ENCODE results near the gene LINC01488. TPM values are rescaled to one million over a fixed set of nuclear protein-coding genes. Genes with fewer than 3 reads are reported as not detected.

The LINC01488 gene
- total and polyA plus RNA-seq, 9 of the 15 experiments (the other 6 are each of a cell fraction or from before 2014, with no cell fraction given), result not detected

DNA sequence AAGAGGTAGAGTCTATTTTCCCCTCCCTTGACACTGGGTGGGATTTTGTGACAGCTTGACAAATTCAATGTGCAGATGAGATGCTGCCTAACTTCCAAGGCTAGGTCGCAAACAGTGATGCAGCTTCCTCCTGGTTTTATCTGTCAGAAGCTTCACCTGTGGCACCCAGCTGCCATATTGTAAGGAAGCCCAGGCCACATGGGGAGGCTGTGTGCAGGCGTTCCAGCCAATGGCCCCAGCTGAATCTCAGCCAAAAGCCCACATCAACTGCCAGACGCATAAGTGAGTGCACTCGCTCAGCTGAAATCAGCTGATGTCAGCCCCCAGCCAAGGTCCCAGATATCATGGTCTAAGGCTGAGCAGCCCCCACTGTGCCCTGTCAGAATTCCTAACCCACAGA, 24.8 kb upstream of the LINC01488 start (continued):
- no peak for TF ChIP-seq SRSF1 (IDR thresholded peaks at IDR 0.05; ENCODE audit: low read depth, low read length)
- no peak for TF ChIP-seq ZBED1 (IDR thresholded peaks at IDR 0.05)
- TF ChIP-seq CBX3 (IDR thresholded peaks at IDR 0.05; ENCODE audit: borderline replicate concordance in 1 of 2, low read length in 2 of 2), result 0 out of 3 replicates have a peak, but pooled peaks of 1 of the 2 experiments have one; percentile 35

DNA sequence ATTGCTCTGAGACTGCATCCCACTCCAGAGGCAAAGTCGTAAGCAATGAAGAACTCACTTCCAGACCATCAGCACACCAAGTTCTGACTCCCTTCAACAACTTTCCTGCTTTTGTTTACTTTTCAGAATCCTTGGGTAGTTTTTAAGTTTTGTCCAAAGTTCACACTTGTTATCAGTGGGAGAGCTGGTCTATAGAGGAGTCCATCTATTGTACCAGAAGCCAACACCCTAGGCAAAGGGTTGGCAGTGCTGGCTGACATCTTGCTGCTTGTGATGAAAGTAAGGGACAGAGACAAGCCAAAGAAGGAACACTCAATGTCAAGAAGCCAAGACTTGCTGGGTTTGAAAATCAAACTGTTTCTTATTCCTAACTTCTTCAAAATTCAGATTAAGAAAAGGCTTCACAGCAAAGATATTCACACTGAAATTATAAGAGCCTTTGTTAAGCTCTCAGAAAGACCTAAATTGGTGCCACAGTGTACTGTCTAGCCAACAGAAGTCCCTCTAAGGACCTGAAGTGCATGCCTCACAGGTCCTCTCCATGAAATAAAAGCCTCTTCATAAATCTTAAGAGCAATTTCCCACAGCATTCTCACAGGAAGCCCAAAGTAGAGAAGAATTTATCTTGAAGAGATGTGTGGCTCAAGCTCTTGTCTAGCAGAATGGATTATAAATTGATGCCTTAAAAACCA, 21.5 kb upstream of the LINC01488 start:
- intact Hi-C loops (cut with micrococcal nuclease), result no loop called here
- no peaks in the 10 kb centered on the region for H3K36me3 ChIP-seq (ENCODE audit: control insufficient read depth, insufficient read depth, low read length)
- FAIRE-seq (peak; percentile 63), ATAC-seq (no peak), DNase-seq (ENCODE audit: extremely low read depth in 1 of 4, low spot score in 3 of 4) (no peak)
- no peak overlapping the region for H3K4me3 ChIP-seq
- no peaks in the 10 kb centered on the region for H3K79me2 ChIP-seq (ENCODE audit: control insufficient read depth, insufficient read depth, low read length)
- H3K4me1 ChIP-seq (replicated peaks in 1 of 2; ENCODE audit: control insufficient read depth in 2 of 2, insufficient read depth in 2 of 2, low read length in 2 of 2), result peaks cover 3 to 13% of the 10 kb centered on the region in 2 experiments; a peak in 4 of 5 replicates
- BruUV-seq (replicated peaks), result no TSS peak
- H3K9me3 ChIP-seq (replicated peaks; ENCODE audit: control insufficient read depth, insufficient read depth, low read depth, low read length), result peaks cover 2% of the 10 kb centered on the region; the same call in 1 of the 2 replicates
- H3K27me3 ChIP-seq (ENCODE audit: control insufficient read depth in 2 of 2, insufficient read depth in 2 of 2, low read length in 2 of 2), result peaks cover 2 to 38% of the 10 kb centered on the region in 2 experiments
- POLR2A ChIA-PET, result interaction anchor here (1.1 kb wide), 1 partner anchor 12 kb away, joined by 5 read pairs; no protein-coding TSS in a partner anchor
- H3K4me2 ChIP-seq (ENCODE audit: insufficient read depth, low read length), result no peak overlapping the region
- CTCF ChIA-PET (ENCODE audit: low intra/inter-chr PET ratio), result no interaction called here
- WGBS (ENCODE audit: insufficient coverage, low coverage, missing lambda C conversion rate), result 8% methylated on average over 1 of the region's 1 CpG
- in situ Hi-C loops (cut with MboI), result no loop called here
- no peaks in the 10 kb centered on the region for H4K20me1 ChIP-seq (replicated peaks; ENCODE audit: control insufficient read depth, insufficient read depth, low read length)
- H3K27ac ChIP-seq (ENCODE audit: extremely low read depth, low read depth, low read length), result no peak overlapping the region
- no peak overlapping the region for H2AFZ ChIP-seq (ENCODE audit: low read depth, low read length)
- H3K9me1 ChIP-seq (ENCODE audit: control insufficient read depth, insufficient read depth, low read length), result no peaks in the 10 kb centered on the region
- H3K9ac ChIP-seq (ENCODE audit: insufficient read depth in 1 of 2, low read depth in 2 of 2, low read length in 2 of 2), result no peak overlapping the region
- no peak for TF ChIP-seq SETDB1 (IDR thresholded peaks at IDR 0.05; ENCODE audit: low read length)
- no peak for TF ChIP-seq HMG20A (CRISPR knock-in tag; conservative IDR thresholded peaks at IDR 0.05)
- TF ChIP-seq, protein P1, sequence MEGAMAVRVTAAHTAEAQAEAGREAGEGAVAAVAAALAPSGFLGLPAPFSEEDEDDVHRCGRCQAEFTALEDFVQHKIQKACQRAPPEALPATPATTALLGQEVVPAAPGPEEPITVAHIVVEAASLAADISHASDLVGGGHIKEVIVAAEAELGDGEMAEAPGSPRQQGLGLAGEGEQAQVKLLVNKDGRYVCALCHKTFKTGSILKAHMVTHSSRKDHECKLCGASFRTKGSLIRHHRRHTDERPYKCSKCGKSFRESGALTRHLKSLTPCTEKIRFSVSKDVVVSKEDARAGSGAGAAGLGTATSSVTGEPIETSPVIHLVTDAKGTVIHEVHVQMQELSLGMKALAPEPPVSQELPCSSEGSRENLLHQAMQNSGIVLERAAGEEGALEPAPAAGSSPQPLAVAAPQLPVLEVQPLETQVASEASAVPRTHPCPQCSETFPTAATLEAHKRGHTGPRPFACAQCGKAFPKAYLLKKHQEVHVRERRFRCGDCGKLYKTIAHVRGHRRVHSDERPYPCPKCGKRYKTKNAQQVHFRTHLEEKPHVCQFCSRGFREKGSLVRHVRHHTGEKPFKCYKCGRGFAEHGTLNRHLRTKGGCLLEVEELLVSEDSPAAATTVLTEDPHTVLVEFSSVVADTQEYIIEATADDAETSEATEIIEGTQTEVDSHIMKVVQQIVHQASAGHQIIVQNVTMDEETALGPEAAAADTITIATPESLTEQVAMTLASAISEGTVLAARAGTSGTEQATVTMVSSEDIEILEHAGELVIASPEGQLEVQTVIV (CRISPR knock-in tag; IDR thresholded peaks at IDR 0.05; ENCODE audit: borderline replicate concordance), result no peak
- no peak for TF ChIP-seq HEY1 (CRISPR knock-in tag; IDR thresholded peaks at IDR 0.05; ENCODE audit: borderline replicate concordance)
- TF ChIP-seq RBM22 (IDR thresholded peaks at IDR 0.05; ENCODE audit: low read depth, low read length, poor library complexity, severe bottlenecking), result no peak
- TF ChIP-seq, protein P2, sequence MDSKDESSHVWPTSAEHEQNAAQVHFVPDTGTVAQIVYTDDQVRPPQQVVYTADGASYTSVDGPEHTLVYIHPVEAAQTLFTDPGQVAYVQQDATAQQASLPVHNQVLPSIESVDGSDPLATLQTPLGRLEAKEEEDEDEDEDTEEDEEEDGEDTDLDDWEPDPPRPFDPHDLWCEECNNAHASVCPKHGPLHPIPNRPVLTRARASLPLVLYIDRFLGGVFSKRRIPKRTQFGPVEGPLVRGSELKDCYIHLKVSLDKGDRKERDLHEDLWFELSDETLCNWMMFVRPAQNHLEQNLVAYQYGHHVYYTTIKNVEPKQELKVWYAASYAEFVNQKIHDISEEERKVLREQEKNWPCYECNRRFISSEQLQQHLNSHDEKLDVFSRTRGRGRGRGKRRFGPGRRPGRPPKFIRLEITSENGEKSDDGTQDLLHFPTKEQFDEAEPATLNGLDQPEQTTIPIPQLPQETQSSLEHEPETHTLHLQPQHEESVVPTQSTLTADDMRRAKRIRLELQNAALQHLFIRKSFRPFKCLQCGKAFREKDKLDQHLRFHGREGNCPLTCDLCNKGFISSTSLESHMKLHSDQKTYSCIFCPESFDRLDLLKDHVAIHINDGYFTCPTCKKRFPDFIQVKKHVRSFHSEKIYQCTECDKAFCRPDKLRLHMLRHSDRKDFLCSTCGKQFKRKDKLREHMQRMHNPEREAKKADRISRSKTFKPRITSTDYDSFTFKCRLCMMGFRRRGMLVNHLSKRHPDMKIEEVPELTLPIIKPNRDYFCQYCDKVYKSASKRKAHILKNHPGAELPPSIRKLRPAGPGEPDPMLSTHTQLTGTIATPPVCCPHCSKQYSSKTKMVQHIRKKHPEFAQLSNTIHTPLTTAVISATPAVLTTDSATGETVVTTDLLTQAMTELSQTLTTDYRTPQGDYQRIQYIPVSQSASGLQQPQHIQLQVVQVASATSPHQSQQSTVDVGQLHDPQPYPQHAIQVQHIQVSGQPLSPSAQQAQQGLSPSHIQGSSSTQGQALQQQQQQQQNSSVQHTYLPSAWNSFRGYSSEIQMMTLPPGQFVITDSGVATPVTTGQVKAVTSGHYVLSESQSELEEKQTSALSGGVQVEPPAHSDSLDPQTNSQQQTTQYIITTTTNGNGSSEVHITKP (IDR thresholded peaks at IDR 0.05; ENCODE audit: partially characterized antibody), result no peak
- TF ChIP-seq, protein P3, sequence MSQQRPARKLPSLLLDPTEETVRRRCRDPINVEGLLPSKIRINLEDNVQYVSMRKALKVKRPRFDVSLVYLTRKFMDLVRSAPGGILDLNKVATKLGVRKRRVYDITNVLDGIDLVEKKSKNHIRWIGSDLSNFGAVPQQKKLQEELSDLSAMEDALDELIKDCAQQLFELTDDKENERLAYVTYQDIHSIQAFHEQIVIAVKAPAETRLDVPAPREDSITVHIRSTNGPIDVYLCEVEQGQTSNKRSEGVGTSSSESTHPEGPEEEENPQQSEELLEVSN (IDR thresholded peaks at IDR 0.05; ENCODE audit: borderline replicate concordance in 1 of 2, extremely low read depth in 1 of 2, insufficient read depth in 1 of 2, insufficient read length in 1 of 2, low read depth in 1 of 2, low read length in 1 of 2, poor library complexity in 1 of 2, severe bottlenecking in 1 of 2), result no peak
- TF ChIP-seq GABPB1 (CRISPR knock-in tag; IDR thresholded peaks at IDR 0.05), result no peak
- no peak for TF ChIP-seq ATF7 (IDR thresholded peaks at IDR 0.05)
- no peak for TF ChIP-seq ZNF23 (CRISPR knock-in tag; IDR thresholded peaks at IDR 0.05)

Measured in K562 (cell line).